ENCODE data around the gene CFDP1. TPM values are rescaled to one million over a fixed set of nuclear protein-coding genes. Genes with fewer than 3 reads are reported as not detected.
"Not testable (repeated sequence)": the region's sequence is repeated elsewhere in the genome, so short reads cannot be mapped to it uniquely, and the experiment has no call there.

Gene CFDP1
- polyA plus RNA-seq, 2 of the 4 experiments (the other 2 are of a cell fraction), result 70.2 to 72.8 TPM

GRCh38 chr16:75456971-75457370, 23.7 kb upstream of the CFDP1 start:
- CTCF ChIA-PET, result interaction anchor here (0.7 to 4.8 kb wide), 6 partner anchors 9 to 265 kb away, joined by 3 to 37 read pairs (median 4); partner anchors contain the start of gene TMEM170A
- ATAC-seq (no peak; a peak in 1 of 6 replicates), FAIRE-seq (no peak), DNase-seq (ENCODE audit: low read depth in 1 of 2, low spot score in 1 of 2) (no peak)
- WGBS (ENCODE audit: missing lambda C conversion rate), result 86% methylated on average over 1 of the region's 1 CpG
- H3K4me1 ChIP-seq, result peaks cover 10% of the 10 kb centered on the region; the same call in 2 of the 3 replicates
- POLR2A ChIA-PET, result interaction anchor here (0.8 kb wide), 1 partner anchor 36 kb away, joined by 4 read pairs; no protein-coding TSS in a partner anchor
- H3K9me3 ChIP-seq, result no peaks in the 10 kb centered on the region
- H3K27ac ChIP-seq, result no peak overlapping the region
- no peak overlapping the region for H3K4me3 ChIP-seq
- no peak for TF ChIP-seq RFX5 (IDR thresholded peaks at IDR 0.05)
- no peak for TF ChIP-seq ZNF302 (CRISPR knock-in tag; IDR thresholded peaks at IDR 0.05)
- TF ChIP-seq NR3C1 (IDR thresholded peaks at IDR 0.05), result no peak
- TF ChIP-seq RAD21 (conservative IDR thresholded peaks at IDR 0.05 in 1 of 2, IDR thresholded peaks at IDR 0.05 in 1 of 2), result no peak
- H3K4me2 ChIP-seq, result no peak overlapping the region

DNA sequence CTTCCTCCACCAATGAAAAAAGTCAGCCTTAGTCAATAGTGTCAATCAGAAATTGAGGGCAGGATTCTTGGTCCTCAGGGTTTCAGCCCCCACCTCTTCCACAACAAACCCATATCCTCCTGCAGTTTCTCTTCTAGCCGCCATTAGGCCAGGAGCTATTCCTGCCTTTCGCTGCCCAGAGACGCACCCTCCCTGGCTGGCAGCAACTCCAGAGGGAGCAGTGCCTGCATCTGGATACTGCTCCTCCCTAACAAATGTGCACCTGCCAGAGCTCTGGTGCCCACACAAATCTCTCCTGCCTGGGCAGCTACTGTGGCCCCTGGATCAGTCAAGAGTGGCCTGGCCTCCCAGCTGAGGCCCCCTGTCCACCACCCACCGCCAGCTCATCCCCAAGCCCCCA, 23.2 kb upstream of the CFDP1 start:
- FAIRE-seq; DNase-seq (ENCODE audit: low read depth in 1 of 2, low spot score in 1 of 2); H3K4me3 ChIP-seq; H3K9me3 ChIP-seq; H3K4me2 ChIP-seq; H3K27ac ChIP-seq; H3K4me1 ChIP-seq: not testable (repeated sequence)
- peak; percentile 32 to 48; a peak in 2 of 6 replicates for ATAC-seq
- ChIA-PET CTCF (interaction anchor here (1.0 to 4.8 kb wide), 6 partner anchors 7 to 176 kb away, joined by 3 to 37 read pairs (median 4); partner anchors contain the start of gene TMEM170A), POLR2A (interaction anchor here (0.8 kb wide), 1 partner anchor 35 kb away, joined by 4 read pairs; no protein-coding TSS in a partner anchor)
- 92% methylated on average over 4 of the region's 4 CpGs for WGBS (ENCODE audit: missing lambda C conversion rate)

GRCh38 chr16:75455677-75456076, 22.4 kb upstream of the CFDP1 start:
- Histone ChIP-seq H3K9me3 (no peaks in the 10 kb centered on the region), H3K27ac (no peak overlapping the region), H3K4me2 (no peak overlapping the region), H3K4me1 (no peaks in the 10 kb centered on the region; the same call in 2 of the 3 replicates), H3K4me3 (no peak overlapping the region)
- ChIA-PET POLR2A (no interaction called here), CTCF (interaction anchor here (0.6 to 4.8 kb wide), 6 partner anchors 8 to 177 kb away, joined by 3 to 37 read pairs (median 4); partner anchors contain the start of gene TMEM170A)
- no peak for TF ChIP-seq CBX8 (IDR thresholded peaks at IDR 0.05)
- TF ChIP-seq ZNF302 (CRISPR knock-in tag; IDR thresholded peaks at IDR 0.05), result no peak
- no peak for TF ChIP-seq POLR2A (IDR thresholded peaks at IDR 0.05; ENCODE audit: low read length)
- TF ChIP-seq NFE2L2 (conservative IDR thresholded peaks at IDR 0.05; ENCODE audit: low read length), result no peak
- no peak for TF ChIP-seq SREBF2 (IDR thresholded peaks at IDR 0.05)
- no peak for TF ChIP-seq GATA3 (IDR thresholded peaks at IDR 0.05; ENCODE audit: borderline replicate concordance)
- TF ChIP-seq HES2 (IDR thresholded peaks at IDR 0.05), result no peak
- TF ChIP-seq ATOH8 (CRISPR knock-in tag; IDR thresholded peaks at IDR 0.05; ENCODE audit: low read depth), result no peak
- no peak for TF ChIP-seq RFX5 (IDR thresholded peaks at IDR 0.05)
- DNase-seq (ENCODE audit: low read depth in 1 of 2, low spot score in 1 of 2) (no peak), FAIRE-seq (no peak), ATAC-seq (no peak)
- 89% methylated on average over 5 of the region's 5 CpGs for WGBS (ENCODE audit: missing lambda C conversion rate)

GRCh38 chr16:75452464-75453190, 19.3 kb upstream of the CFDP1 start:
- ATAC-seq, result no peak
- H3K4me2 ChIP-seq, result no peak overlapping the region
- H3K4me1 ChIP-seq, result no peaks in the 10 kb centered on the region
- no peak overlapping the region for H3K4me3 ChIP-seq
- no peak for FAIRE-seq
- WGBS (ENCODE audit: missing lambda C conversion rate), result 96% methylated on average over 12 of the region's 12 CpGs
- TF ChIP-seq CEBPB (IDR thresholded peaks at IDR 0.05) (no peak), ZC3H11A (IDR thresholded peaks at IDR 0.05) (no peak), RFX5 (IDR thresholded peaks at IDR 0.05) (no peak), MAZ (IDR thresholded peaks at IDR 0.05; ENCODE audit: borderline replicate concordance, low read depth, low read length) (no peak), HEYL (CRISPR knock-in tag; IDR thresholded peaks at IDR 0.05) (no peak), MAFK (IDR thresholded peaks at IDR 0.05; ENCODE audit: partially characterized antibody) (no peak), PHF8 (IDR thresholded peaks at IDR 0.05; ENCODE audit: borderline replicate concordance, low read depth) (no peak), HDAC2 (IDR thresholded peaks at IDR 0.05) (no peak), PBX3 (IDR thresholded peaks at IDR 0.05) (no peak), ESRRA (IDR thresholded peaks at IDR 0.05; ENCODE audit: borderline replicate concordance, low read length) (no peak), SMC3 (IDR thresholded peaks at IDR 0.05) (no peak), CBX8 (IDR thresholded peaks at IDR 0.05) (no peak), RAD21 (conservative IDR thresholded peaks at IDR 0.05 in 1 of 2, IDR thresholded peaks at IDR 0.05 in 1 of 2) (no peak), ZFP36 (IDR thresholded peaks at IDR 0.05; ENCODE audit: borderline replicate concordance, partially characterized antibody) (no peak), ZSCAN20 (CRISPR knock-in tag; IDR thresholded peaks at IDR 0.05) (no peak), FOSB (CRISPR knock-in tag; IDR thresholded peaks at IDR 0.05) (no peak), HES2 (IDR thresholded peaks at IDR 0.05) (no peak), USF2 (IDR thresholded peaks at IDR 0.05) (no peak), FOXS1 (CRISPR knock-in tag; IDR thresholded peaks at IDR 0.05) (no peak)
- TF ChIP-seq, protein P1, sequence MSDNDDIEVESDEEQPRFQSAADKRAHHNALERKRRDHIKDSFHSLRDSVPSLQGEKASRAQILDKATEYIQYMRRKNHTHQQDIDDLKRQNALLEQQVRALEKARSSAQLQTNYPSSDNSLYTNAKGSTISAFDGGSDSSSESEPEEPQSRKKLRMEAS (IDR thresholded peaks at IDR 0.05), result no peak
- POLR2A ChIA-PET, result no interaction called here
- DNase-seq (ENCODE audit: low read depth in 1 of 2, low spot score in 1 of 2), result no peak
- H3K27ac ChIP-seq, result no peak overlapping the region
- CTCF ChIA-PET, result interaction anchor here (0.6 to 4.8 kb wide), 4 partner anchors 11 to 1511 kb away, joined by 3 to 37 read pairs (median 5); partner anchors contain the start of gene TMEM170A
- no peaks in the 10 kb centered on the region for H3K9me3 ChIP-seq
